NCI-H1694 treated with DMSO at 0.1 percent for 48 hours (cell line): ENCODE results near the gene STUM.
A peak's percentile ranks its signal among the peaks of the same experiment; 100 is the strongest.

Source experiments
- DNase-seq: peaks from one replicate; lab custom pipeline; 2025; lab: John Stamatoyannopoulos, UW

Gene STUM

DNA sequence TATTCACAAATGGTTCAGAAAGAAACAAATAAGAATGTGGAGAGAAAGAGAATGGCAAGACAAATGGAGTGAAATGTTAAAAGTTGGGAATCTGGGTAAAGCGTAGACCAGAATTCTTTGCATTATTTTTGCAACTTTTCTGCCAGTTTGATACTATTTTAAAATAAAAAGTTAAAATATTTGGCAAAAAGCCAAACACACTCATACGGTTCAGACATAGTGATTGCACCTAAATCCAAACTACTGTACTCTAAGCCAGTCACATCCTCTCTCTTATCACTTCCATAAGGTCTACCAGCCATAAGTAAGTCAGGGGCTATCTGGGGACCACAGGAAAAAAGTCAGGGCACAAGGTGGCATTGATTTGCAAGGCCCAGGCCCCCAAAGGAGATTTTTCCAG is 14.4 kb downstream of the STUM start:
- no peak for DNase-seq

DNA sequence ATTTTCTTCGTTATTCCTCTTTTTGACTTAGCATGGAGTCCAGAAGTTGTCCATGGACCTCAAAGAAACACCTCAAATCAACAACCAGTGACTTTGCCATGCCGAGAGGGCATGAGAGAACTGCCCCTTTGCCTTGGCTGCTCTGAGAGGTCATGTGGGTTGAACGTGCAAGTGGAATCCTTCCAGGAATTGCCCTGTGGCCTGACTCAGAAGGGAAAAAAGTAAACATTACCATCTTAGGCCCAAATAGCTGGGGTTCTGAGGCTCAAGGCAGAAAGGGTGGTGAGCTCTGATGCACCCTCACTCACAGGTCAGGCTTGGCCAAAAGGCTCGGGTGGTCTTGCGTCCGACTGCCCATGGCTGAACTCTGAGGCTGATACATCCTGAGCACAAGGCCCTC is 15.1 kb downstream of the STUM start:
- no peak for DNase-seq

DNA sequence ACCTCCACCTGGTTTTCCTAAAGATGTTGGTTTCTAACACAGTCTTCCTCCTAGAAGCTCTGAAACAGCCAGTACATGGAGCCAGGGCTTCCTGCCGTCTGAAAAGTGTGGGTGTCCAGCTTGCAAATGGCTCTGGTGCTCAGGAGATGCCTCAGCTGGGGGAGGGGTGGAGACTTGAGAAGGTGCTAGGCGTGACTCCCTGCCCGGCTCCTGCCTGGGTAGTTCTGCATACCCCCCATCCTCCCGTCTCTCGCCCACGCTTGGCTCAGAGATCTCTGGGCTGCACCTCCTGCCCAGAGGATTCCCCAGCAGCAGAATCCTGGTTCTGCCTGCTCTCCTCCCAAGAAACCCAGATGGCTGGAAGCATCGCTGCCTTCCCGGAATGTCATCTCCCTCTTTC is 16.9 kb downstream of the STUM start:
- DNase-seq, result no peak

DNA sequence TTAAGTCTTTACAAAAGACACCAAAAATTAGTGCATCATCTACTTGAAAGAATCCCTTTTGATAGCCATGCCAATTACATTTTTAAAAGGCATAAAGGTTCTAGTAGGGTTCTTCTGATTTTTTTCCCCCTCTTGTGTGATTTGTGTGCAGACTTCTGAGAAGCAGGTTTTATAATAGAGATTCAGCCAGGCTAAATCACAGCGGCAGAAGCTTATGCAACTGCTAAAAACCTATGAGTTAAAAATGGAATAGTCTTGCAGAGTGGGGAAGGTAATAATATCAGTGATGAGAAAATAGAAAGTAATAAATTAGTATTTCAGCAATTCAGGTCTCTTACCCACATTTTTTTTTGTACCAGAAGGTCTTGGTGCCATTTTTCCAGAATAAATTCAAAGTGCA is 17.7 kb downstream of the STUM start:
- no peak for DNase-seq

DNA sequence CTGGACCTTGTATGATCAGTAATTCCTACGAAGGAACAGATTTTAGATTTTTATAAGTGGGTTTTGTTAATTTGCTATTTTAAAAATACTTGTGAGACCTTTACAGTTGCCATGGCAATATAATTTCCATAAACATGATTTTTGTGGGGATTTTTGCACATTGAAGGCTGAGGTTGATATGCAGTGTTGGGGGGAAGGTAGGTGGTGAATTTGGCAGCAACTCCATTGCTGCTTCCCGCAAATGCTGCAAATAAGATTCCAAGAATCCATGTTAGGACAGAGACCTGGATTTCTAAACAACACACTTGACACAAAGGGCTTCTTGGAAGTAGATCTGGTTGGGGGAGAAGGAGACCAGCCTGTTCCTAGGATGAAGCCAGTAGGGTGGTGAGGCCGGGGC is 18.2 kb downstream of the STUM start:
- DNase-seq, result no peak

DNA sequence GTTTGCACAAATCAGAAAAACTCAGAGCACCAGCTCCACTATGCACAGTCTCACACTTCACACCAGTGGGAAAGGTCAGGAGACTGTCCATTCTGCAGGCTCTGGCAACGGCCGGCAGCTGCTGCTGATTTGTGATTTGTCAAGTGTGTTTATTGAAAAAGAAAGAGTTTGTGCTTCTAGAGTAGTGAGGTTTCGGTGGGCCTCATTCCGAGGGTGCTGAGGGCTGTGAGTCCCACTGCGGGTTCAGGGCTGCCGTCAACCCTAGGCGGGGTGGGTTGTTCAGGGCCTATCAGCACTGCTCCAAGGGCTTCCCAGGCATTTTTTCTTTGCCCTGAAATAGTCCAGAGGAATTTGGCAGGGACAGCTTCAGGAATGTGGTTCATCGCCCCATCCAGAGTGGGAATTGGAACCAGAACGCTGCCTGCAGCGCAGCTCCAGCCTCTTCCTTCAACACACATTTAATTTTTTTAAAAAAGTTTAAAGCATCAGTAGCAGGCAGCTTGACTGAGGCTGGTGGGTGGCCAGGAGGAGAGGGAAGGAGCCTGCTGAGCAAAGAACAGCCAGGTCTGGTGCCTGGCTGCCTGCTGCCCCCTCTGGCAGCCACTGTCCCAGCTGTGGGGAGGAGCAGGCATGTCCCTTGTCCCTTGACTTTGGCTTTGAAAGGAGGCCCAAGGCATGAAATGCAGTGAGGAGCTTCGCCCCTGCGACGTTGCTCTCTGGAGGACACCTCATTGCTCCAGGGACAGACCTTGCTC is 19.7 kb downstream of the STUM start:
- DNase-seq, result peak; percentile 15

DNA sequence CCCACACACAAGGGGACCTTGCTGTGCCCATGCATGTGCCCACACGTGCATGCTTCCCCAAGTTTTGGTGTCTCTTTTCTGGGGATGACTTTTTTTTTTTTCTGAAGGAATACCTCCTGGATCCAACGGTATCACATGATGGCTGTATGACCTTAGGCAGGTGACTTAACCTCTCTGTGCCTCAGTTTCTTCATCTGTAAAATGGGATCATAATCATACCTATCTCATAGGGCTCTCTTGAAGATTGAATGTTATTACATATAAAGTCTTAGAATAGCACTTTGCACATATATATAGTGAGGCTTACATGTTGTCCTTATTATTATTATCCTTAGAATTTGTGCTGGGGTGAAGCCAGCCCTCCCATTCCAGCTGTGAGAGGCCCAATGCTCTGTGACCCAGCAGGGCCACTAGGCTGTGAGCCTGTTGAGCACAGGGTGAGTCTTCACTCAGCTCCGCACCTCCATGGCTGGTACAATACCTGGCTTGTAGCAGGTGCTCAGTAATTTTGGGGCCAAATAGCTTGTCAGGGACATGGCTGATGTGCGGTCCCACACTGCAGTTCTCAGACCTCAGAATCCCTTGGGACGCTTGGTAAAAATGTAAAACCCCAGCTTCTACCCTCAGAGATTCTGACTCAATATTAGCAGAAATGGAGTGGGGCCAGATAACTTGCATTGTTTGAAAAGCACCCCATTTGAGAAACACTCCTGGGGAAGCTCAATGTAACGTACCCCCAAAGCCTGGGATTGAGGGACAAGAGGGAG is 20.6 kb downstream of the STUM start:
- no peak for DNase-seq

DNA sequence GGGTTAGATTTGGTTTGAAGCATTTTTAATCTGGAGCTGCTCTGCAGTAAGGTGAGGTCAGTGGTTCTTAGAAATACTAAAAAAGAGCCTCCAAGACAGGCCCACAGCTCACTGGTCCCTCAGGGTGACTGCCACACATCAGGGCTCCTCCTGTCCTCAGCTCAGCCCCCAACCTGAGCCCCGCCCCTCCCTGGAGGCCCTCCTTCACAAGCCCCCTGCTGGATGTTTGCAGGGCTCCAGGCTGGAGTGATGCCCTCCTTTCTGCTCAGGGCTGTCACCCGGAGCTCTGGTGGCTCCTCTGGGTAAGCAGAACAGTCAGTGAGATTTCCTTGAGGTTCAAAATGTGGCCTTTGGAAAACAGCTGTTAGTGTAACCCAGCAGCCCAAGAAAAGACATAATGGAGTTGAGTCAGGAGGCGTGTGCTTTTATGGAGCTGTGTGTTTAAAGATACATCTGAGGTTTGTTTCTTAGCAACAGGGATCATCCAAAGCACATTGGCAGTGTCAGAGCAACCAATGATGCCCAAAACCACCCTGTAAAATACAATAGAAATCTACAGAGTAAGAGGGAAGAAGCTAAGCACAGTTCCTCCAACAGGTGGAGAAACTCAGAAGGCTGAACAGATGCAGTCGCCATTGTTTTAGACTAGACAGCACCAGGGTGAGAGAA is 21.4 kb downstream of the STUM start:
- no peak for DNase-seq

DNA sequence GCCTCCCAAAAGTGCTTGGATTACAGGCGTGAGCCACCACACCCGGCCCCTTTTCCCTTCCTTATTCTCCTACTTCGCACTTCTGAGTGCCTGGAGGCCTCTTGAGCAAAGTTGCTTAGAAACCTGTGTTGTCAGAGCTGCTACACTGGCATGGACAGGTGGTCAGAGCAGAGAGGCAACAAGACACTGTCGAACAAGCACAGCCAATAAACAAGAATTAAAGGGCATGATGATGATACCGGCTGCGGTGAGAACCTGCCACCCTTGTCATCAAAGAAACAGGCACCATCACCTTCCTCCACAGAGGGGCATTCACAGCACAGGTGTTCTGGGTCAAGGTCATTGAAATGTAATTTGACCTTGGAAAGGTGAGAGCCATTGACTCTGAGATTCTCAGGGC is 23.3 kb downstream of the STUM start:
- no peak for DNase-seq

DNA sequence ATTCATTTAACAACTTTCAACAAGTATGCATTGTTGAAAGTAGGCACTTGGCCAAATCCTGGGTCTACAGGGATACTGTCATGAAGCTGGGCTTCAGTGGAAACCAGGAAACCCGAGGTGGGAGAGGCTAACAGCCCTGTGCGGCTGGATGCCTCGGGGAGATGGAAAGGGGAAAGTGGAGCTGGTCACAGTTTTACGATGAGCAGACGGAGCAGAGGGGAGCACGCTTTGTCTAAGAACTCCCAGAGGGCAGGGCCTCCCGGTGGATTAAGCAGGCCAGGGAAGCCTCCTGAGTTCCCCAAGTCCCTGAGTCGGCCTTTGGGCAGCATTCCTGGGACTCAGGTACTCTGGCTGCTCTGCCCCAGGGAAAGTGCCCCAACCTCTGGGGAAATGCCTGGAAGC is 23.8 kb downstream of the STUM start:
- DNase-seq, result no peak

DNA sequence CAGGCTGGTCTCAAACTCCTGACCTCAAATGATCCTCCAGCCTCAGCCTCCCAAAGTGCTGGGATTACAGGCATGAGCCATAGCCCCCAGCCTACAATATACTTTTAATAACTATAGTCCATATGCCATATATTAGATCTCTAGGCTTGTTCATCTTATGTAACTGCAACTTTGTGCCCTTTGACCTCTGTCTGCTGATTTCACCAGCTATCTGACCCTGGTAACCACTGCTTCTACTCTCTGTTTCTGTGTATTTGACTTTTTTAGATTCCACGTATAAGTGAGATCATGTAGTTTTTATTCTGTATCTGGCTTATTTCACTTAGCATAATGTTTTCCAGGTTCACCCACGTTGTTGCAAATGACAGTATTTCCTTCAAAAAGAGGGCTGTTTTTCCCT is 25.5 kb downstream of the STUM start:
- no peak for DNase-seq

DNA sequence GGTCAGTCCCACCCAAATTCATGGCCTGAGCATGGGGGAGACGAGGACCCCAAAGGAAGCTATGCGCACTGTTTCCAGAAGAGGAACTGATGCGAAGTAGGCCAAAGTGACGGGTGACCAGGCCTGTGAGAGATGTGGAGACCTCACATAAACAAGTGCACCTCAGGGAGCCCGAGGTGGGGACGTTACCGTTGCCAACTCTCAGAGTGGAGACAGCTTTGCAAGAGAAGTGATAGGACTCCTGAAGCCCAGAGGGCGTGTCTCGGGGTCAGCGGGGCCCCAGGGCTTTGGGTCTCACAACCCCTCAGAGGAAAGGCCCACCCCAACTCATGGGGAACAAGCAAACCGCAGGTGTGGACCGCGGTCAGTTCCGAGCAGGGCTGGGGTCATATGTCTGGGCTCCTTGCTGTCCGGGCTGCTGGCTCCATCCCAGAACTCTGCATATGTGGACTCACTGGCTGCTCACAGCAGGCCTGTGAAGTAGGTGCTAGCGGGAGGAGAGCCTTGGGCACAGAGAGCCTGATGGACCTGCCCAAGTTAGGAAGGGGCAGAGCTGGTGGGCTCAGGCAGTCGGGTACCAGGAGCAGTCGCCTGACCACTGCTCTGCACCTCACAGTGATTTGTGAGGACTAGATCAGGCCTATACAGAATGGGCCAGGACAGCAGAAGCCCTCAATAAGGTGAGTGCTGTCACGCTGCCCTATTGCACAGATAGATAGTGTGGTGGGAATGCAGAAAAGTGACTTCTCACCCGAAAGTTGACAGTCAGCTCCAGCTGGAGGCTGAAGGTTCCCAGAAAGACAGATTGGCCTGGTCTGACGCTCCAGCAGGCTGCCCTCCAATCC is 26.2 kb downstream of the STUM start:
- no peak for DNase-seq

DNA sequence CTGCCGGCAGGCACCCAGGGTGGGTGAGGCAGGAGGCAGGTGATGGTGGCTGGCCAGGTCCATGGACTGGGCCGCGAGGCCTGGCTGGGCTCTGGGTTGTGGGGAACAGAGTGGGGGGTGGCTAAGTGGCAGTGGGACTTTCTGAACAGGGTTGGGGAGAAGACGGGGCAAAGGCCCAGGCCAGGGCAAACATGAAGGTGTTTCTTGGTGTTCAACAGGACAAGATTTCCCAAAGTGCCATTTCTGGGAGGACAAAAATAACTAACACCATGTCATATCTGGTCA is 26.8 kb downstream of the STUM start:
- no peak for DNase-seq

DNA sequence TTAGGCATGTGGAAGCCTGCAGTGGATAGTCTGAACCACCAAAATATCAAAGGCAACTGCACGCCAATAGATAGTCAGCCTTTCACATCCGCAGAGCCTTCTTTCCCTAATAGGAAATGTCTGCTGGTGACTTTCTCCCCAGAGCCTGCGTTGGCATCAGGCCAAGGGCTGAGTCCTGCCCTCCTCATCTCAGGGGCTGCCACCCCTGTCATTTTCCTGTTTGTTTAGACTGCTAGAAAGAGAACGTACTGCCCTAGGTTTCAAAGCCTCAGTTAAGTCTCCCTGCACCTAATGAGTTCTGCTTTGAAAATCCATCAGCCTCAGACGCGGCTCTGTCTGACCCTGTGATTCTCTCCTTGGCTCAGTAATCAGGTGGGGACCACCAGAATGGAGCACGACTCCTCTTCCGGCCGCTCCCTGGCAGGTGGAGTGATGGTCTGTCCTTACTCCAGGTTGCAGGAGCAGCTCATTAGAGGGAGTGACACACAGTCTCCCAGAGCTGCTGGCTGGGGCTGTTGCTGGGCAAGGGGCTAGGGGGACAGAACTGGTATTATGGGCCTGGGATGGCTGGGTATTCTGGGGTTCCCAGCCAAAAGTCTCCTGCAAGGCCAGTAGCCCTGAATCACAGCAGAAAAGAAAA is 27.3 kb downstream of the STUM start:
- no peak for DNase-seq

DNA sequence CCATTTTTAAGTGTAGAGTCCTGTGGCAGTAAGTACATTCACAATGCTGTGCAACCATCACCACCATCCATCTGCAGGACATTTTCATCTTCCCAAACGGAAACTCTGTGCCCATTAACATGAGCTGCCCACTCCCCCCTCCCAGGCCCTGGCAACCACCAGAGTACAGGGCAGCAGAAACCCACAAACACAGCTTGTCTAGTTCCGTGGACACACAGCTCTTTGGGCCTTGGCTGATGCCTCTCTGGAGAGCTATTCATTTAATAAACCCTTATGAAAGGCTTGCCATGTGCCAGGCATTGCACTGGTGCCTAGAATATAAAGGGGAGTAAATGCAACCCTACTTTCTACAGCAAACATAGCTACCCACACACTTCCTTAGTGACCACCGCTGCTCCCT is 28.0 kb downstream of the STUM start:
- DNase-seq, result no peak

DNA sequence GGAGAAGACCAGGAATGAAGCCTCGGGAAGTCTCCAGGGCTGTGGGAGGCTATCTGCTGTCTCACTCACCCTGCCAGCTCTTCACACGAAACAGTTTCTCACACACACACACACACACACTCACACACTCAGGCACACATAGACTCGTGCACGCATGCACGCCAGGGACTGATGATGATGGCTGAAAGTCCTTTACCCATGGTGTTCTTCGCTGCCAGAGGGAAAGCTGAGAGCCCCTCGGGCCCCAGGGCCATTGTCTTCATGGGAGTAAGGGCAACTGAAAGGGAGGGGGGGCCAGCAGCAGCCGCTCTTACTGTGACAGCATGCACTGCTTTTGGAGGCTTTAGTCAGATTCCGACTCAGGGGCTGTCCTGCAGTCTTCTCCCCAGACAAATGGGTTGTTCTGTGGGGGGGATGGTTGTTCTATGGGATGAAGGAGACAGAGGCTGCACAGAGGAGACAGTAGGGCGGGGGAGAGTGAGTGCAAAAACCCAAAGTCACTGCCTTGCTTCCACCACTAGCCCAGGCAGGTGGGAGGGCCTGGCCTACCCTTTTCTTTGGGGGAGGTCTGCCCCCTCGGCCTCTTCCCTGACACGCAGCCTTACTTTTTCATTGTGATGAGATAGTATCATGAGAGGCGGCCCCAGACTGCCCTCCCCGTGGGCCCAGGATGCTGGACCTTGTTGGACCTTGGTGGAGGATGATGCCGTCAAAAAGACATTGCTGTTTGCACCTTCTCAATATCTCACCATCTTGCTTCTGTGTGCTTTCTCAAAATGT is 29.0 kb downstream of the STUM start:
- DNase-seq, result no peak

DNA sequence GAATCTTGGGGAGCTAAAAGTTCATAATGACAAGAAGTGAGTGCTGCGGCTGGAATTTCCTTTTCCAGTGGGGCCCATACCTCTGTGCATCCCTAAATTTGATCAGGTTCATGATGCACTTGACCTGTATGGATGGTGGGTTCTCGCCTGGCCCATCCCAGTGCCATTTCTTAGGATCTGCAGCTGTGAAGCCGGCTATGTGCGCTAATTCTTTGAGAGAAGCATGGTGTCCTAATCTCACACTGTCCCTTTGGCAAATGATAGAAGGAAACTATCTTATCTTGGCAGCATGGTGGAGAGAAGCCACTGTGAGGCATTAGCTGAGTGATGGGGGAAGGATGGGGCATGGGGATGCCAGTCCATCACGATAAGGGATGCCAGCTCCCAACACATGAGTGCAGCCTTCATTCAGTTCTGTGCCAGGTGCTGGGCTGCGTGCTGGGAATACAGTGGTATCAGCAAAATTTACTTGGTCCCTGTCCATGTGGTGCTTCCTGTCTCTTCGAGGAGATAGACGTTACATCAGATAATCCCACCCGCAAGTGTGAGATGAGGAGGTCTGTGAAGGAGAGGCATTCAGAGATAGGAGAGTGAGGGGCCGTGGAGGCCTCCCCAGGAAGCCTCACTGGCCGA is 30.5 kb downstream of the STUM start:
- DNase-seq, result no peak

DNA sequence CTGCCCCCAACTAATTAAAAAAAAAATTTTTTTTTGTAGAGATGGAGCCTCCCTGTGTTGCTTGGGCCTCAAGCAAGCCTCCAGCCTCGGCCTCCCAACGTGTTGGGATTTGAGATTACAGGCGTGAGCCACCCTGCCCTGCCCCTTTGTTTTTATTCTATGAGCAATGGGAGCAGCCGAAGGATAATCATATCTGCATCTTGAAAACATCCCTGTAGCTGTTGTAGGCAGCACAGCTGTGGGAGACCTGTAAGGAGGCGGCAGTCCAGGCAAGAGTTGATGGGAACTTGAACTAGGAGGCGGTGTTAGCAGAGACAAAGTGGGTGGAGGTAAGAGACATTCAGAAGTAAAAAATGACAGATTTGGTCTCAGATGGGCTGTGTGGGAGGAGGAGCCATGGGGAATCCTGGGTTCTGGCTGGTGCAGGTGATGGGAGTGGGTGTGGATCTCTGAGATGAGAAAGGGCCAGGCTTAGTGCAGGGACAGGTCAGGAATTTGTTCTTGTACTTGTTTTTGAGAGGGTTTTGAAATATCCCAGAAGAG is 31.3 kb downstream of the STUM start:
- no peak for DNase-seq

DNA sequence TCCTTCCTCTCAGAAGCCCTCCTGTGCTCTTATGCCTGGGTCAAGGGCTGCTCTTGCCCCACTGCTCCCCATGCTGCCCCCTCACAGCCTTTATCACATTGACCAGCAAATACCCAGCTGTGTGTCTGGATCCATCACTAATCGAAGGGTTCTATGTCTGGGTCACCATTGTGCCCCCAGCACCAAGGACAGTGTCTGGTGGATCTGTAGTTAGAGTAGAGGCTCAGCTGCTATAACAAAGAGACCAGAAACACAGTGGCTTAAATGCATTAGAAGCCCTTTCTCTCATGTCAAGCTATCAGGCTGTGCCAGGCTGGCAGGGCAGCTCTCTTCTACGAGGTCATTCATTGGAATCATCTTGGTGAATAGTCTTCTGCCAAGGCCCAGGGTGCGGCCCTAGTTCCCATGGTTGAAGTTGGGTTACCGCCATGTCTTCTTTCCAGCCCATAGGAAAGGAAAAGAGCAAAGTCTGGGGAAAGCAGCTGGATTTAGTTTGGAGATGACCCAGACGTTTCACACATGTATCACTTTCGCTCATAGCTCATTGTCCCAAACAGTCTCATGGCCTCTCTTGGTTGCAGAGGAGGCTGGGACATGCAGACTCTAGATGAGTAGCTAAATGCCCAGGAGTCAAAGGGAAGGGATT is 32.2 kb downstream of the STUM start:
- DNase-seq, result no peak
